NCI-H526 treated with DMSO at 0.1 percent for 48 hours (cell line): Measurements from ENCODE around the gene CENPX.

Experiments
- DNase-seq: peaks from one replicate; lab custom pipeline; 2025; lab: John Stamatoyannopoulos, UW

The CENPX gene

DNA sequence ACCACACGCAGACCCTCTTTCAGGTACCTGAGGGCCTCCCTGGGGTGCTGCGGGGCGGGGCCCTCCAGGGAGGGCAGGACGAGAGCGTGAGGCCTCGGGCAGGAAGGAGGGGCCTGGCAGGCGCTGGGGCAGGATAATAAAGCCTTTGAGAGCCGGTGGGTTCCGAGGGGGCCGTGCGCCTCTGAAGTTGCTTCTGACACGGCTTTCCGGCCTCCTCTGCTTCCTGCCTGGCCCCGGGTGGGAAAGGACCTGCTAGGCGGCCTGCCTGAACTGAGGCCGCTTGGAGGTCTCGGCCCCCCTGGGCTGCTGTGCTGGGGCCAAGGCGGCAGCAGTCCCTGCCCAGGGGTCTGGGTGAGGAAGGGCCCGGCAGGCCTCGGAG, 10.4 kb downstream of the CENPX start:
- DNase-seq: no peak

DNA sequence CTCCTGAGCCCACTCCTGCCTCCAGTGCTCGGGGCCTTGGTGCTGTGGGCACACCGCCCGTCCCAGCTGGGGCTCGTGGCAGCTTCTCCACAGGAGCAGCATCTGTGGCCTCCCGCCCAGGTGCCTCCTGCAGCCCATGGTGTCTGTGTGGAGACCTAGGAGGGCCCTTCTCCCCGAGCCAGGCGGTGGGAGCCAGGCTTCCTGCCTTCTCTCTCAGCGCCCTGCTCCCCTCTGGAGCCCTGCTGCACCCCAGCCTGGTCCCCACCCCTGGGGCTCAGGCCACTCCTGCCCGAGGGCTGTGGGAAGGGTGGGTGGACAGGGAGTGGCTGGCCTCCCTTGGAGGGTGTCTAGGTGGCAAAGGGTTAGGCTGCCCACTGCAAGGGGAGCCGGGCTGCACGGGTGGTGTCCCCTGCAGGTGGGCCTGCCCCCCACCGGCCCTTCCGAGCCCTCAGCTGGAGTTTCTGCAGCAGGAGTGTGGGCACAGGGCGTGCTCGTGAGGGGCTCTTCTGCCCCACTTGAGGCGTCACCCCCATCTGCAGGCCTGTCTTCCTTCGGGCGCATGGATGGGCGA, 11.0 kb downstream of the CENPX start:
- DNase-seq: no peak

DNA sequence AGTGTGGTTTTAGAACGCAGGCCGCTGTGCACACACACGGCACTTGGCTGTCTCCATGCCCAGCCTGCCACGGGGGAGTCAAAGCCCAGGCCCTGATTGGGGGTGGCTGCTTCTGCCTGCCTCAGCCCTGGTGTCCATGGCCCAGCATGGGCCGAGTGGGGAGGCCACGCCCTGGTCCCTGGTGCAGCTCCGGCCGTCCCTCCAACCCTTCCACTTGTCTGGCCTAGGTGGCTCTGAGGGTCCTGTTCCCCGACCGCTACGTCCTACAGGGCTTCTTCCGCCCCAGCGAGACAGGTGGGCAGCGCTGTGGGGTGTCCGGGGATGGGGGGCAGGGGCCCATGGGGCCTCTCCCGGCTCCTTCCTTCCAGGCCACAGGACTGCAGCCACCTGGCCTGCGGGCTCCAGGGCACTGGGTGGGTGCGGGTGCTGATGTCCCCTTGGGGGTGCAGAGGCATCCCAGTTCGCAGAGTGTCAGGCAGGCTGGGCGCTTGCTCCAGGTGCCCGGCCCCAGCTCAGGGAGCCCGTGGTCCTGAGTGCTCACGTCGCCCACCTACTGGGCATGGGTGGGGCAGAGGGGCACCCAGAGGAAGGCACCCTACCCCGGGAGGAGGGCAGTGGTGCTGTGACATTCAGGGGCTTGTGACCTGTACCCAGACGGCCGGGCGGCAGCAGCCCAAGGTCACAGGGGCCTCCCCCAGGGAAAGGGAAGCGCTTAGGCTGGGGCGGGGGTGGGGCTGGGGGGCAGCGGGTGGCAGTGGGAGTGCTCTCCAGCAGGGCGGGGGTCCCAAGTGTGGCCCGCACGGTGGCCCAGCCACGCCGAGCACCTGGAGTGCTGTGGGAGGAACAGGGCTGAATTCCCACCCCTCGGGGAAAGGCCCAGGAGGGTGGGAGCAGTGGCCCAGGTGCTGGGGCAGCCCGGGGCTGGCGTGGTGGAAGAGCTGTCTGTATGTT, 11.8 kb downstream of the CENPX start:
- DNase-seq: no peak

DNA sequence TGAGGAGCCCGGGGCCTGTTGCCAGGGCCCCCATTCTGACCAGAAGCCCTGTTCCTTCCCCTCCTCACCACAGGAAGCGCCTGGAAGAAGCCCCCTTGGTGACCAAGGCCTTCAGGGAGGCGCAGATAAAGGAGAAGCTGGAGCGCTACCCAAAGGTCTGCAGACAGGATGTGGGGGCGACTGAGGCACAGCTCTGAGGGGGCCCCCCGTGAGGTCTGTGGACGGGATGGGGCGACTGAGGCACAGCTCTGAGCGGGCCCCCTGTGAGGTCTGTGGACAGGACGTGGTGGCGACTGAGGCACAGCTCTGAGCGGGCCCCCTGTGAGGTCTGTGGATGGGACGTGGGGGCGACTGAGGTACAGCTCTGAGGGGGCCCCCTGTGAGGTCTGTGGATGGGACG, 13.3 kb downstream of the CENPX start:
- DNase-seq: no peak

DNA sequence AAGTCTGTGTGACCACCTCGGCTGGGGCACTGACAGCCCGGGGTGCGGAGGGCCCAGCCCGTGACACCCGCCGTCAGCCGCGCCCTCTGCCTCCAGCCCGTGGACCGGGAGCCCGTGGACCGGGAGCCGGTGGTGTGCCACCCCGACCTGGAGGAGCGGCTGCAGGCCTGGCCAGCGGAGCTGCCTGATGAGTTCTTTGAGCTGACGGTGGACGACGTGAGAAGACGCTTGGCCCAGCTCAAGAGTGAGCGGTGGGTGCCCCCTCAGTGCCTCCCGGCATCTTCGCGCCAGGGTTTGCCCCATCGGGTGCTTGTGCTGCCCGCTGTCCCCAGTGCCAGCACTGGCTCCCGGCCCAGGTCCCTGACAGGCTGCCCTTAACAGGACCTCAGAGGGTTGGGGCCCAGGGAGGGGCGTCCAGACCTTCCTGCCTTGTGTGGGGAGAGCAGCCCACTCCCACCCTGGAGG, 13.7 kb downstream of the CENPX start:
- no peak for DNase-seq

DNA sequence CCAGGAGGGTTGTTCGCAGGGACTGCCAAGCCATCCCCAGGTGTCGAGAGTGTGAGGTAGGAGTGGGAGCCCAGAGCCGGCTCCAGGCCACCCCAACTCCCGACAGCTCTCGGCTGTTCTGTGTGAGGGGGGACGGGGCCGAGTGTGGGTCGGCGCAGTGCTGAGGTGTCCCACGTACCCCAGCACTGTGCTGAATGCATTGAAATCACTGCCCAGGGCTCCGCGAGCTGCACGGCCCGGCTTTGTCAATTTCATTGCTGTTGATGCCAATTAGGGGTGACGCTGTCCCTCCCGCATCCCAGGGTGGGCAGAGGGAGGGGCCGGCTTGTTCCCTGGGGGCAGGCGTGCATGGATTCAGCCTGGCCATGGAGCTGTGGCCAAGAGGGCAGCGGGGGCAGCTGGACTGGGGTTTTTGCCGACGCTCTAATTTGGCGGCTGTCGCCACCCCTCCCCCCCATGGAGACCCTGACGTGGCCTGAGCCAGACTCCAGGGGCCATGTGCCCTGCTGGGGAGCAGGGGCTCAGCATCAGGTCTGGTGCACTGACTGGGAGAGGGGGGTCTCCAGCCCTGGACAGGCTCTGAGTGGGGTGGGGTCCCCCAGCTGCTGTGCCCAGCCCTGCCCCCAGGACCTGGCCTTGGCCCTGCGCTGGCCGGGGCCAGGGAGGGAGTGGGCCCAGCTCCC, 14.3 kb downstream of the CENPX start:
- DNase-seq: no peak

DNA sequence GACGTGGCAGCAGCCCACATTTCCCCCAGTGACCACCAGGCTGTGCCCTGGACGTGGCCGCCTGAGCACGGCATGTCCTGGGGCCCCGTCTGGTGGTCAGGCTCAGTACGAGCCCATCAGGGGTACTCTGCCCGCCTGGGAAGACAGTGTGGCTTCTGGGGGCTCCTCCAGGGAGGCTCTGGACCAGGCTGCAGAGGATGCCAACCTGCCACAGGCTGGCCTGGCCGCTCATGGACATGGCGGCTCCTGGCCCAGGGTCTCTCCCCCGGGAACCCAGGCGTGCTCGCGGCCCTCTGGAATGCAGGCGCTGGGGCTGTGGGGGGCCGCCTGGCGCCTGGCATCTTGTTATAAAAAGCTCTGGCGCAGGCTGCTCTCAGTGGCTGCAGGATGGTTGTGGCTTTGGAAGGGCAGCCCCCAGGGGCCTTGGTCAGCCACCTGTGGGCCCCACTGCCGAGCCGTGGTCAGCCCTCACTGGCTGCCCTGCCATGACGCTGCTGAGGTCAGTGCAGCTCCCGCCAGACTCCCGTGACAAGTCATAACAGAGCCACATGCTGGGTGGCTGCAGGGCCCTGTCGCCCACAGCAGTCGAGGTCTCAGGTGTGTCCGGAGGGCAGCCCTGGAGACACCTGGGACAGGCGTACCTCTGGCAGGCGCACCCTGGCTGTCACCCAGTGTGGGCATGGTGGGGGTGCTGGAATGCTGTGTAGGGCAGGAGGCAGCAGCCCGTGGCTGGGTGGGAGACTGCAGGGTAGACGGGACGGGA, 15.0 kb downstream of the CENPX start:
- DNase-seq: no peak

DNA sequence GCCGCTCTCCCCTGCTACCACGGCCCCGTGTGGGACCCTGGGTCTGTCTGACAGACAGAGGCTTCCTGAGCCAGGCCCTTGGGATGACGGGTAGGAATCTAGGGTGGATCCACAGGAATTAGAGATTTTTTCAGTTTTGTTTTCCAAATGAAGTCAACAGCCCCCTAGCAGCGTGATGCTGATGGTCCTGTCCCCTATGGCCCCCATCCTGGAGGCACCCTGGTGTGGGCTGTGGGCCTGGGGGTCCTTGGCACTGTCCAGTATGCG, 15.5 kb downstream of the CENPX start:
- no peak for DNase-seq

DNA sequence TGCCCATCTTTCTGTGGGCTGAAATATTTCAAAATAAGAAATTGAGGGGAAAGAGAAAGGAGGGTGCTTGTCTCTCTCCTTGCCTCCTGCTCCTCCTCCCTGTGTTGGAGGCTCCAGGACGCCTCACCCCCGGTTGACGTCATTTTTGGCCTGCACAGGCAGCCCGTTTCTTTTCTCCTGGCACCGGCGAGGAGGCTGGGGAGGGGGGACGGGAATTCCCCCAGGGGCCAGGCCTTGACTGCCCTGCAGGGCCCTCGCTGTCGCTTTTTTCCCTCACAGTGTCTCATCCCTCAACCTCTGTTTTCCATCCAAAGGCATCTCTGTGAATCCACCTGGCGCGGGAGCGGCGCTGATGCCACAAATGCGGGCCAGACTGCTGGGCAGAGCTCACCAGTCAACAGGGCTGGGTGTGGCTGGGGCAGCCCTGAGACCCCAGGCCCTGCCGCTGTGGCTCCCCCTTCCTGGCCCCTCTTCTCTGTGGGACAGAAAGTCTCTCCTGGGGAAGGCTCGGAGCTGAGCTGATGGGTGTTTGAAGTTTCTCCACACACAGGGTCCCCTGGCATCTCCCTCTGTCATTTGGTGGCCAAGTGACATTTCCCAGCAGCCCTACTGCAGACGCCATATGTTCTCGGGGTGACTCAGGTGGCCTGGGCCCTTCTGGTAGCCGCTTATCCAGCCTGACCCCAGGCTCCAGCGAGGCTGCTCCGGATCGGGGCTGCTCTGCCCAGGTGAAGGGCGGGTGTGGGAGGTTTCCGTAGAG, 16.0 kb downstream of the CENPX start:
- no peak for DNase-seq

DNA sequence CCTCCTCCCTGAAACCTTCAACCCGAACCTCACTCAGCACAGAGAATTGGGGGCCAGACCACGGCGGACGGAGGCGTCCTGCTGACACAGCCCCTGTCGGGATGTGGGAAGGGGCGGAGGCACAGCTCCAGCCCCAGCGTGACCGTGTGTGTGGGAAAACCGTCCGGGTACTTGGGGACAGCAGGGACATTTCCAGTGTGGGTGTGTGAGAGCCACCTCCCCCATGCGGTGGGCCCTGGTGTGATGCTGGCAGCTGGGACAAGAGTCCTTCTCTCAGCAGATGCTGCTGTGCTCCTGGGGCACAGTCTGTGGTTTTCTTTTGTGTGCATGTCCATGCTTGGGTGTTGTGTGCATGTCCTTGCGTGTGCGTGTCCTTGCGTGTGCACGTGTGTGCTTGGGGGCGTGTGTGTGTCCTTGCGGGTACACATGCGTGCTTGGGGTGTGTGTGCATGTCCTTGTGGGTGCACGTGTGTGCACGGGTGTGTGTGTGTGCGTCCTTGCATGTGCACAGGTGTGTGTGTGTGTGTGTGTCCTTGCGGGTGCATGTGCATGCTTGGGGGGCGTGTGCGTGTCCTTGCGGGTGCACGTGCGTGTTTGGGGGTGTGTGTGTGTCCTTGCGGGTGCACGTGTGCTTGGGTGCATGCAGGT, 16.9 kb downstream of the CENPX start:
- no peak for DNase-seq

DNA sequence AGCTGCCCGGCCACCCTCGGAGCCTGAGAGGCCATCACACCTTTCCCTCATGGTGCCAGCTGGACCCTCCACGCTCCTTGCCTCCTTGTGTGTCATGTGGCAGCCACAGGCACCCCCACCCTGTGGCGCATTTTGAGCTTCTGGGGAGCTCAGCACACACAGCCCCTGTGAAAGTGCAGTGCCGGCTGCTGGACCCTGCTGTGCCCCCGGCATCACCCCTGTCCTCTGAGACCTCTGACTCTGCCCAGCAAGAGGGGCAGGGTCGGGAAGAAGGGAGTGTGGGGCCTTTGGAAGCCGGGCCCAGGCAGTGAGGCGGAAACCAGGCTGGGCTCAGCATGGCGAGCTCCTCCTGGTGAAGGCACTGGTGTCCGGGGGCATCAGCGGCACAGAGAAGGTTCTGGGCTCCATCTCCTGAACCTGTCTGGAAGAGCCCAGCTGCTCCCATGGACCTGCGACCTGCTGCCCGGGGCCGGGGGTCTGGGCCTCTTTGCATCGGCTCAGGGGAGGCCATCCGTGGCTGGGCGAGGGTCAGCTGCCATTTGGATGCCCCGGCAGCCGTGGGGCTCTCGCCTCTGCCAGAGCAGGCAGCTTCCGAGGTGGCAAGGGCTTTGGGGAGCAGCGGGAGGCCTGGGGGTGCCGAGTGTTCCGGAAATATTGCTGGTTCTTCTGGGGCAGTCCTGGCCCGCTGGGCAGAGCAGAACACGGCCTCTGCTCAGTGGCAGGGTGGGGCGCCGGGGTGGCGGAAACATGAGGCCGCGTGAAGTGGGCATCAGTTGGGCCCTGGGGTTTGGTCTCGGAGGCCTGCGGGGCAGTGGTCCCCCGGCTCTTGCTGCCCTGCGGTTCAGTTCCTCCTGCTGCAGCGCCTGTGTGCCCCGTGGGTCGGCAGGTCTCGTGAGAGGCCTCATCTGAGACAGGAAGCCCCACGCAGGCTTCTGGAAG, 17.9 kb downstream of the CENPX start:
- DNase-seq: no peak

DNA sequence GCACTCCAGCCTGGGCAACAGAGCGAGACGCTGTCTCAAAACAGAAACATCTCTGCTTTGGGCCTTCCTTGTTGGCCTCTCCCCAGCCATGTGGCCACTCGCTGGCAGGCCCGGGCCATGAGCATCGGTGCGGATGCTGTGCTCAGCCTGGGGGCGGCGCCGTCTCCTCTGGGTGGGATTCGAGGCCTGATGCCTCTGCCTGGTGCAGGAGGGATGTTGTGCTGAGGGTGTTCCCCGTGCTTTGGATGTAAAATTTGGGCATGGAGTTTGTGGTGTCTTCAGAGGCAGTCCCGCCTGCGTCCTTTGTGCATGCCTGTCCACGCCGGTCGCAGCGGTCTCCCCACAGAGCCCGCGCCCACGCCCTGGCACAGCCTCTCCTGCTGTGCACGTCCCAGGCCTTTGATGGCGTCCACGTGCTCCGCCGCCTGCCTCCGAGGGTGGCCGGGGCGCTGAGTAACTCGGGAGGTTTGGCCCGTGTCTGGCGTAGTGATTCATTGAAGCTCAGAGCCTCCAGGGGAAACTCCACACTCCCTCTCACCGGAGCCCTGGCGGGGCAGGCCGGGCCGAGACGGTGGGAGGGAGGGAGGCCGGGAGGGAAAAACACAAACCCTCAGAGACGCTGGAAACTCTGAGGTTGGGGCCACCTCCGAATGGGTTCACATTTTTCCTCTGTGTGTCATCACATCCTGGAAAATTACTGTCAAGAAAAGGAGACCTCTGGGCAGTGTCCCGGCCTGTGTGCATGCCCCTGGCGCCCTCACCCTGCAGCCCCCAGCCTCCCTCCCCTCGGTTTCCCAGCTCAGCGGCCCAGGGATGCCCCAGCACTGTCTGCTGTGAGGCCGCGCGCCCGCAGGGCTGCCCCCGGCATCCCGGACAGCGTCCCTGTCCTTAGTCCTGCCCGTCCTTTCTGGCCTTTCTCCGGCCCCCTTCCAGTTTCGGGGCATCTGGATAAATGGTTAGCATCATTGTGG, 19.0 kb downstream of the CENPX start:
- no peak for DNase-seq

DNA sequence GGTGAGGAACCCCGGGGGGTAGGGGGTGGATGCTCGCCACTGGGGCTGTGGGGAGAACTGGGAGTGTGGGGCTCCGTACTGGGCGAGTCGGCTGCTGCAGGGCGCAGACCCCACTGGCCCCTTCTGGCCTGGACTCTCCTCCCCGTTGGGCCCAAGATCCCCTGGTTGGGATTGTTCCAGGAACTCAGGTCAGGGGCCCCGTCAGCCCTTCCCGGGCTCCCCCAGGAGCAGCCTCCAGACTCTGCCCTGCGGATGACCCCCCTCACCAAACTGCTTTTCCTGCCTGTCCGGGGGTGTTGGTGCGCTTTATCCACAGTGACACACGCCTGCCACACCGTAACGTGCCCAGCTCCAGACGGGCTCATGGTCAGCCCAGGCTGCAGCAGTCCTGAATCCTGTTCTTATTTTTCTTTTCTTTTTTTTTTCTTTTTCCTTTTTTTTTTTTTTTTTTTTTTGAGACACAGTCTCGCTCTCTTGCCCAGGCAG, 21.1 kb downstream of the CENPX start:
- no peak for DNase-seq

DNA sequence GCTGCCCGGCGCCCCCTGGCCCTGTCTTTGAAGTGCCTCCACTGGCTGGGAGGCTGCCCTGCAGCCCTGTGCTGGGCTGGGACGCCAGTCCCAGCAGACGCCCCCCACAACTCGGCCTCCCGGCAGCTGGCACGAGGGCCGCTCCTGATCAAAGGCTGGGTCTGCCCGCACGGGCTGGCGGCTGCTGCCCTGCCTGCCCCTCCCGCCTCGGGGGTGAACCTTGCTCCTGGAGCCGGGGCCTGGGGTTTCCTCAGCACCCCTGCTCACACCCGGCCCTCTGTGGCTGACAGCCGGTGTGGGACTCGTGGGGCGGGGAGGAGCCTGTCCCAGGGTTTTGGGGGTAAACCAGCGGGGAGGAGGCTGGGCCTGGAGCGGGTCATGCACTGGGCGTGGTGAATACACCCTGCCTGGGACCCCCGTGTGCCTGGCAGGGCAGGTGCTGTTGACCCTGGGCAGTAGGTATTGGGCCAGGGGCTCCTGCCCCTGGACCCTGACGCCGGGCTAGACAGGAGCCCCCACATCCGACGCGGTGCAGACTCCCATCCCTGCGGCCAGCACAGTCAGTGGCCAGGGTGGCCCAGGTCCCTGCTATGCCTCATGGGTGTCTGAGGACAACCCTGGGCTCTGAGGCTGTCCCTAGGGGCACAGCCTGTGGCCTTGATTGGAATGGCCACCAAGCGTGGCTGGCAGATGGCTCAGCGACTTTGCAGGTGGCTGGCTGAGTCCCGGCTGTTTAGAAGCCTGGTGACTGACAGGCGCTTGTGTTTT, 21.7 kb downstream of the CENPX start:
- DNase-seq: no peak

DNA sequence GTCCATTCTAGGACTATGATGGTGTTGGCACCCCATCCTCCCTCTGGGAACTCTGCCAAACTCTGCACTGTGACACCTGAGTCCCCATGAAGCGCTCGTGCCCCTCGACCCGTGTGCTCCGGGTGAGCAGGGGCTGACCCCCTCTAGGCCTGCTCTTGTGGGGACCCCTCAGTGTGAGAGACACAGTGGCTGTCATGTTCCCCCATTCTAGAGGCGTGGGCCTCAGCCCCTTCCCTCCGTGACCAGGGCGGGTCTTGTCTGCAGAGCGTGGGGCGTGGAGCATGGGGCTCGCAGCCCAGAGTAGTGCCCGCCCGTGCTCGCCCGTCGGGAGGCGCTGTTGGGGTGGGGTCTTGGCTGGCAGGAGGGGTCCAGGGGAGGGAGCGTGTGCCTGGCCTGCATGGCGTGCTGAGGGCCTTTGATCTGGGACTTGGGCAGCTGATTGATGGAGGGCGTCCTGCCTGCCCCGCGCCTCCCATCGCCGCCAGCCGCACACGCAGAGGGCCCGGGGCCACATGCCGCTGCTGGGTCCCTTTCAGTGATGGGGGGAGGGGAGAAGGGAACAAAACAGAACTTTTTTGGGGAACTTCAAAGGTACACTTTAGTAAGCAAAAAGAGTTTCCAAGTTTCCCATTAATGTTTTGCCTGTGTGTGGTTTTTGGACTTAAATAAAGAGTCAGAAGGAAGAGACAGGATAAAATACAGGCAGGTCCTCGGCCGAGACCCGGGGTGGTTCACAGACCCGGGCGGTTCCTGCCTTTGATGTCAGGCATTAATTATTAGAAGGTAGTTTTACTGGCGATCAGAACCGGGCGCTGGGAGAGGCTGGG, 22.5 kb downstream of the CENPX start:
- DNase-seq: no peak

DNA sequence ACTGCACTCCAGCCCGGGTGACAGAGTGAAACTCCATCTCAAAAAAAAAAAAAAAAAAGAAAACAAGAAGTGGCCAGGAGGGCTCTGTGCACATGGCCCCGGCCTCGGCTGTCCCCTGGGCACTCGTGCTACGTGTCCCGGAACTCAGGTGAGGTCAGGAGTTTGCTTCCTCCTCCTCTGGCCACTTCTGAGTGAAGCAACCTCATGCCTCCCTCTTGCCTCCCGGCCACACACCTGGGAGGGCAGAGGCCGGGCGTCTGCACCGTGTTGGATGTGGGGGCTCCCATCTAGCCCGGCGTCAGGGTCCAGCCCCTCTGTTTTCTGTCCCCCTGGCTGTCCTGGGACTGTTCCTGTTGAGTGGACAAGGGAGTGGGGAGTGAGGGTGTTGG, 23.1 kb downstream of the CENPX start:
- no peak for DNase-seq
